Measurements from ENCODE around the gene DACH1.

DACH1 gene

DNA sequence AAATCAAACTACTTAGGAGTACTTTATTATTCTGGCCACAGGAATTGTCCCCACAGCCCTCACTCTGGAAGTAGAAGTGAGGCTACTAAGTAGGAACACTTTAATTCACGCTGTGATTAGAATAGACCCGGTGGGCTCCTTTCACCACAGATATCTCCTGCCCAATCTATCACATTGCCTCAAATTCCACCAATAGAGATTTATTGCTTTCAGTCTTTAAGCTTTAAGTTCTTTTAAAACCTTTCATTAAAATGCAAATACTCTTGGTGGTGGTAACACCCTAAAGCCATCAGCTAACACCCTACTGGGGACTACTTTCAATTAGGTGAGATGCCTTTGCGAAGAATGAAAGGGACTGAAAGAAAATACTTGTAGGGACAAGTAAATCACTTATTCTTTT lies 181.9 kb downstream of the DACH1 start:
- DNase-seq: no peak

- DNase-seq: no peak
Measured at GRCh38 chr13:71681901-71682613, 184.9 kb downstream of the DACH1 start.

- DNase-seq: no peak
Measured at GRCh38 chr13:71677124-71677523, 189.9 kb downstream of the DACH1 start.

- DNase-seq: no peak
Measured at GRCh38 chr13:71672512-71672911, 194.5 kb downstream of the DACH1 start.

- DNase-seq: no peak
Measured at GRCh38 chr13:71663431-71663830, 203.6 kb downstream of the DACH1 start.

DNA sequence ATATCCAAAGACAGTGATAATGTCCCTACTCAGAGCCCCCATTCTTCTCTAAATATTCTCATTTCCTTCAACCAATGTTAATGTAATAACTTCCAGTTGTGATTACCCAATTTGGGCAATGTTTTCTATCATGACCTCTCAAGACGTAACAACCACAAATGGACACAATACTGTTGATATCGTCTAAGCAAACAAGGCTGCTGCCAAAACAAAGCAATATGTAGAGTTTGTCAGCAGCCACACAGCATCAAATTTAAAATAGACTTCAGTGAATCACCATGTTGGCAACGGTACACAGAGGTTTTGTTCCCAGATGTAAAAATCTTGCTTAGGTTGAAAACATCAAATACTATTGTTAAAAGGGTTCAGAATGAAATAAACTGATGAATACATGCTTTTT lies 205.1 kb downstream of the DACH1 start:
- DNase-seq: no peak

DNA sequence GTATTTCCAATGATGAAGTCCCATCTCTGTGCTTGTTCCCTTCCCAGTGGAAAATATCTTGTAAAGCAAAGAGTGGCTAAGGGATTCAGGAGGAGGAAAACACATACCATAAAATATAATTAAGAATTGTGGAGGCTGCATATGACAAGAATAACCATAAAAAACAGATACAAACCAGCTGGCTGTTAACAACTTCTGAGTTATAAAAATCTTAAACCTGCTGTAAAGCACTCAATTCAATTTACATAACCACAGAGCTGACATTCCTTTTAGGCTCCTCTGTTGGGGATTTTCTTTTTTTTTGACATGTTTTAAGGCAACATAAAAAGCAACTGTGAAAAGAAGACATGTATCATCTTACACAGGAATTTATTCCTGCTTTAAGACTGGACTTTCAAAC lies 207.6 kb downstream of the DACH1 start:
- no peak for DNase-seq

GRCh38 chr13:71645467-71645866 lies 221.5 kb downstream of the DACH1 start:
- no peak for DNase-seq

DNA sequence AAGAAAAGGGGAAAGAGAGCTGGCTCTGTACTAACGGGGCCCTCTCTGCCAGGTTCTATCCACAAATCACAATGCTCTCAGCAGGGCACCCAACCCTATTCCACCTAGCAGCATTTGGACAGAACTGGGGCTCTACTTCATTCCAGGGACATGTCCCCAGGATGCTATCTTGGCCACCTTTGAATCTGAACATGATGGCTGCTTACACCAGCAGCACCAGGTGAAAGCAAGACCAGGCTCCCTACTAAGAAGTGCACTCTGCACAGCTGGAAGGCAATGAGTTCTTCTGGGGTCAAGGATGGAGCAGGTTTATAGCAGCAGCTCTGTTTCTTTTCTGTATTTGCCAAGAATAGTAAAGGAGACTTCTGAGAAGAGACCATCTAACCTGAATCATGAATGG lies 222.4 kb downstream of the DACH1 start:
- no peak for DNase-seq

- no peak for DNase-seq
Measured at GRCh38 chr13:71643448-71643860, 223.6 kb downstream of the DACH1 start.

DNA sequence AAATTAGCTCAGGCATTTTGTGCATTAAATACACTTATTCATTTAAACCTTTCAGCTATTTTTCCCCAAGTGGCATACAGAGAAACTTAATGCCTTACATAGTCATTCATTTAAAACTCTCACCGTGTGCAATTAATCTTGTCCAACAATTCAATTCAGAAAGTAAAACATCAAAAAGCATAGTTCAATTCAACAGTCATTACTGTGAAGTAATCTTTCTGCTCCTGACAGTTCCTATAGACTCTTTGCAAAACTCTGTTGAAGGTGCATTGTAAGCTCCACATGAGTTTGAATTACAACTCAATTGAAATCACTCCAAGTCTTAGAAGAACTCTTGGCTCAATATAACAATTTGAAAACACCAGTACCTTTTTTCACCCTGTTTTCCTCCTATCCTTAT lies 228.3 kb downstream of the DACH1 start:
- DNase-seq: no peak

DNA sequence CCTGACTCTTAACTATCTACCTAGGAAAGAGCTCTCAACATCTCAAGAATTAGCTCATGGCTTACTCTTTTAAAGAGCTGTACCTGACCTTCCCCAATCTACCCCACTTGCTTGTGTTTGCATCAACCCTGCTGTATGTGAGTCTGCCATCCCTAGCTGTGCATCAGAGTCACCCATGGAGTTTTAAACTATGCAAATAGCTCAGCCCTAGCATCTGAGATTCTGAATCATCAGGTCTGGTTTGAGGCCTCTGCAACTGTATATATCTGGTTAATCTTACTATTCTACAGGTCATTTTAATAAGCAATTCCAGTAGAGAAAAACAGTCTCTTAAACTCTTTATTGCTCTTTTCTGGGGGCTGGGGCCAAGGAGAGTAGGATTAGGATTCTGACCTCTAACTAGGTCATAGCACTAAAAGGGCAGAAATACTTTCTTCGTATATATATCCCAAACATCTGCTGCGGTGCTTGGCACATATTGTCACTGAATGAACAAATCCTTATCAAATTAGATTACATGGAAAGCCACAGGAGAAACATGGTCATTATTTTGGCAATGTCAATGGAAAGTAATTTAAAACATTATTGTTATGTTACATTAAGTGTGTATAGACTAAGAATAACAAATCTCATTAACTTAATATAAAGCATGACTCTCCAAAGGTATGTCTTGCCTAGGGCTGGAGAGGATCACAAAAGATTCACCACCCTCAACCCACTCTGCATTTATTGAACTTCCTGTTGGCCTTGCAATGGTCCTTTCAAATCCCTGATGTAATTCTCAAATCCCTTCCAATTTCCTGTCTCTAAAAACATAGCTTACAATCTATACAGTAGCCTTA lies 232.2 kb downstream of the DACH1 start:
- DNase-seq: no peak

DNA sequence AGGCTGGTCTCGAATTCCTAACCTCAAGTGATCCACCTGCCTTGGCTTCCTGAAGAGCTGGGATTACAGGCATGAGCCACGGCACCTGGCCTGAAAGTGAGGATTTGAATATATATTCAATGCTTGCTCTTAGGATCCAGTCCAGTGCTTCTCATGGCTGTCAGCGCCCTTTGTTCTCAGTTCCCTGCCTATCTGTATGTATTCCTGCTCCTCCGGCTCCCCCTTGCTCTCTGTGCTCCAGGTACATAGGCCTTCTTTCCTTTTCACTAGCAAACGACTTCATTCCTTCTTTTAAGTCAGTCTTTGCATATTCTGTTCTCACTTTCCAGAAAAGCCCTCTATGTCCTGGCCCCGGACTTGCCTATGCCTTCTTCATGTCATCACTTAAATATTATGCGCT lies 232.8 kb downstream of the DACH1 start:
- no peak for DNase-seq

GRCh38 chr13:71632721-71633120 lies 234.3 kb downstream of the DACH1 start:
- DNase-seq: no peak

- no peak for DNase-seq
Measured at GRCh38 chr13:71632206-71632605, 234.8 kb downstream of the DACH1 start.

GRCh38 chr13:71629167-71629566 lies 237.8 kb downstream of the DACH1 start:
- no peak for DNase-seq

DNA sequence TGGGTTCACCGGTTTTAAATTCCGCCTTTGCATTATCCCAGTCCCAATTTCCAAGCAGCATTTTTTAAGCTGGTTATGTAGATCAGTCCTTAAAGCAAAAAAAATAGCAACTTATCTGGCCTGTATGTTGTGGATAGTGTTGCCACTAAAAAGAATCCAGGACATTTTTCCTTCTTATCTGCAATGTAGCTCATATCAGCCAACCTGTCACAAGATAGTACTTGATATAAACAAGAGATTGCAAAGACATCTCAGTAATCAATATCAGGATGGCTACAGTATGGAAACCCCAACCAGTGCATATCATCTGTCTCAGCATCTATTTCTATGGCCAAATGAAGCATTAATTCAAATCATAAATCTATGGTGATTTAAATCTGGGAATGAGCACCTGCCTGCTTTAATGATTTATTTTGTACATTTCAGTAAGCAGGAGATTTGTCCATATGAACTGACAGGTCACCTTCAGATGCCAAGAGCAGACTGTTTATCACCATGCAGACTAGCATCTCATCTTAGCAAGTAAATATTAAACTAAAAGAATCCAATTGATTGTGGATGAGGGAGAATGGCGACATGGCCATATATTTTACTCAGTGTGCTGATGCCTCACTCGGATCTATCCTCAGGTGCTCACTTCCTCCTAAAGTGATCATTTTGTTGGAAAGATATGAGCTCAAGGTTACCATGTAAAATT lies 240.4 kb downstream of the DACH1 start:
- no peak for DNase-seq

- DNase-seq: no peak
Measured at GRCh38 chr13:71625694-71626093, 241.3 kb downstream of the DACH1 start.

DNA sequence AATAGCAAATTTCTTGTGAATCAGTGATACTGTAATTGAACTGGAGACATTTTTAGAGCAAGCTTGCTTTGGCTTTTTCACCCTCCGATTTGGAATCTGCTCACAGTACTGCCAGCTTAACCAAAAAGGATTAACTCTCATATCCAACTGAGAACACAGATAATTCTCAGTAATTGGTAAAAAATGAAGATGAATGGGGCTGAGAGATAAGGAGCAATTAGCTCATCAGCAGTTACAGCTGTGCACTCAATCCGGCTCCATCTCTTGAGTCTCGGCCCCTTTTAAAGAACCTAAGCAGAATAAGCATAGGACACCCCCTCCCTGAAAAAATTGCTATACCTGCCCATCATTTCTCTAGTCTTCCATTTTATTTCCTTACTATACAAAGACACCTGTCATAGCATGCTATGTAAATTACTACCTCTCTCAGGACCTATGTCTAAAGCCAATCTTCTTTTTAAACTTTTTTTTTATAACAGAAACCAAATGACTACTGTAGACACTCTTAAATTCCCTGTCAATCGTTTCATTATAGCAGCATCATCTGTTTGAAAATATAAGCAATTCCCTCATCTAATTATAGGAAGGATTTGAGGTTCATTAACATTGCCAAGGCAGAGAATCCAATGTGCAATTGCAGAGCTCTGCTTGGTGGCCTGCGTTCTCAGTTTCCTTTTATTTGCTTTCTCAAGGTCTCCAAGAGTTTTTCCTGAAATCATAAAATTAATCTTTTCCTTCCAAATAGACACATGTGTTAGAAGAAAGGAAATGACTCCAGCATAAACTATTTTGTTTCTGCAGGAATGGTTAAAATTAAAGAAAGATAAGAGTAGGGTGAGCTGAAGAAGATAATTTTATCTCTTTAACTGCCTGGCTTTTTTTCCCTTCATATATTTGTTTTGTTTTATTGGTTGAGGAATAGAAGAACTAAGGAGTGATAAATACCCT lies 242.1 kb downstream of the DACH1 start:
- no peak for DNase-seq

DNA sequence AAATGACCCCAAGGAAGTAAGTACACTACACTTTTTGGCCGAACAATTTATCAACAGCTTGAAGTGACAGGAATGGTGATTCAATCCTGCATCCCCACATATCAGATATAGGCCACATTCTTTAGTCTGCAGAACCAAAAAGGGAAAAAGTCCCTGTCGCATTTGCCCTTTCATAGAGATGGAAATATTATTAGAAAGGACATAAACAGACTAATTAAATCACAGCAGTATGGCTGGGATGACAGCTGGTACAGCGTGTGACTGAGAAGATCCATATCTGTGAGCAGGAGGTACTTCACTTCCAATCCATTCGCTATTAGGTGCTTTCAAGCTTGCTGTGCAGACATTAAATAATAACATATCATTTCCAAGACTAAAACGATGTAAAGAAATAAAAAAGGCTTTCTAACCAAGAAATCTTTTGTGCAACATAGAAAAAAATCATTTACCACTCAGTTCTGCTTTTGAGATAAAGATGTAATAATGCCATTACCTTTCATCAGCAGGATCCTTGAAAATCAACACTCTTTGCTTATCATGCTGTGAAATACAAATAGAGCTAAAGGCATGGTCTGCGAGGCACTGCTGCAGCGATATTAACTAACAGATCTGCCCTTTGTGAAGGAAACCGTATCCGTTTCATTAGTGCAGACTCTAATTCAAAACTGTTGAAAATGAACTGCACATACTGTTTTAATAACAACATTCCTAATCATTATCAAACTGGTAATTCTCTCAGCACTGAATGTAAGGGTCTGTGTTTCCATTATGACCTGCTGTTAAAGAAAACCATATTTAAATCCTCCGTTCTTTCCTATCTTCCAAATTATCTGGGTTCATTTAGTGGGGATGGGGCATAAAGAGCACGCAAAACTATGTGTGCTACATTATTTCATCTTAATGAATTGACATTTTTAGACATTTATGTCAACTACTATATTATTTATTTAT lies 245.6 kb downstream of the DACH1 start:
- DNase-seq: no peak

DNA sequence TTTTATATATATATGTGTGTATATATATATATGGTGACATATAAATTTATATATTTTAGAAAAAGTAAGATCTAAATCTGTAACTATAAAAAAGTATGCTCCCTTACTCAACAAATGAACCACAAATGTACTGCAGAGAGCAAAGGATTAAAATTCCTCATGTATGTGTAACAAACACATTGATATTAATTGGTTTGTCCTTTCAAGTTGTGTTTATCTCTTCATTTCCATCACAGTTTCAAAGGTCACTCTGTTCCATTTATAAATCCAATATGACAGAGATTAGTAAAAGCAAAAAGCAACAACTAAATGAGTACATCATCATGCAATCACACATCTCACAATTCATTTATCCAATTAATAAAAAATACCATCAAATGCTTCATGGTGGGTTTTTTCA lies 247.9 kb downstream of the DACH1 start:
- no peak for DNase-seq
